Tibial artery (tissue), 4 donors: ENCODE measurements around the gene C11orf24.
A peak's percentile ranks its signal among the peaks of the same experiment; 100 is the strongest.

ENCODE experiments used
- DNase-seq, 2 donors: peaks; one replicate each; pipeline ENCODE4 v3.0.0-alpha.2; 2019
- H3K27ac ChIP-seq, 2 donors: fragments of 200-600 bp; sonication (generic) in 1 of 2; 1 replicate in 1 of 2; 2 replicates in 1 of 2; pipeline ENCODE4 v1.5.1; 2018 to 2019; ENCODE audit warnings: mild to moderate bottlenecking in 1 of 2
- H3K27me3 ChIP-seq, 2 donors: fragments of 200-600 bp; sonication (generic) in 1 of 2; one replicate each; pipeline versions ENCODE4 v1.5.1 to v1.6.0; 2016 to 2019
- H3K36me3 ChIP-seq, 3 donors: fragments of 200-600 bp; sonication (generic) in 2 of 3; one replicate each; pipeline ENCODE4 v1.5.1; 2016 to 2019; ENCODE audit warnings: mild to moderate bottlenecking in 2 of 3
- H3K4me1 ChIP-seq, 4 donors: fragments of 200-600 bp; sonication (generic) in 2 of 4; 1 replicate in 3 of 4; 2 replicates in 1 of 4; pipeline ENCODE4 v1.5.1; 2016 to 2019
- H3K4me3 ChIP-seq, 2 donors: fragments of 200-600 bp; sonication (generic) in 1 of 2; 1 replicate in 1 of 2; 2 replicates in 1 of 2; pipeline ENCODE4 v1.5.1; 2018 to 2019; ENCODE audit warnings: mild to moderate bottlenecking in 2 of 2
- H3K9me3 ChIP-seq, 3 donors: fragments of 200-600 bp; sonication (generic) in 1 of 3; one replicate each; pipeline ENCODE4 v1.5.1; 2016 to 2019
- intact Hi-C: fragments of 100-400 bp; cut with DNase I; formaldehyde crosslinking; loops from one replicate; pipeline ENCODE4 v1.15.0; 2023; ENCODE audit warnings: low total_unique reads
- TF ChIP-seq, protein P1 (sequence below), 2 experiments: fragments of 200-600 bp in 1 of 2; fragments of 450-650 bp in 1 of 2; IDR thresholded peaks; one replicate each; pipeline ENCODE4 v1.5.1; 2017 to 2019; ENCODE audit warnings: antibody characterized with exemption in 2 of 2, mild to moderate bottlenecking in 1 of 2, moderate library complexity in 1 of 2

C11orf24 gene

GRCh38 chr11:68309621-68310185 is 37.9 kb upstream of the C11orf24 start:
- TF ChIP-seq, protein P1, sequence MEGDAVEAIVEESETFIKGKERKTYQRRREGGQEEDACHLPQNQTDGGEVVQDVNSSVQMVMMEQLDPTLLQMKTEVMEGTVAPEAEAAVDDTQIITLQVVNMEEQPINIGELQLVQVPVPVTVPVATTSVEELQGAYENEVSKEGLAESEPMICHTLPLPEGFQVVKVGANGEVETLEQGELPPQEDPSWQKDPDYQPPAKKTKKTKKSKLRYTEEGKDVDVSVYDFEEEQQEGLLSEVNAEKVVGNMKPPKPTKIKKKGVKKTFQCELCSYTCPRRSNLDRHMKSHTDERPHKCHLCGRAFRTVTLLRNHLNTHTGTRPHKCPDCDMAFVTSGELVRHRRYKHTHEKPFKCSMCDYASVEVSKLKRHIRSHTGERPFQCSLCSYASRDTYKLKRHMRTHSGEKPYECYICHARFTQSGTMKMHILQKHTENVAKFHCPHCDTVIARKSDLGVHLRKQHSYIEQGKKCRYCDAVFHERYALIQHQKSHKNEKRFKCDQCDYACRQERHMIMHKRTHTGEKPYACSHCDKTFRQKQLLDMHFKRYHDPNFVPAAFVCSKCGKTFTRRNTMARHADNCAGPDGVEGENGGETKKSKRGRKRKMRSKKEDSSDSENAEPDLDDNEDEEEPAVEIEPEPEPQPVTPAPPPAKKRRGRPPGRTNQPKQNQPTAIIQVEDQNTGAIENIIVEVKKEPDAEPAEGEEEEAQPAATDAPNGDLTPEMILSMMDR (IDR thresholded peaks at IDR 0.05), result no peak
- no peaks in the 10 kb centered on the region for H3K27me3 ChIP-seq
- H3K9me3 ChIP-seq, result no peaks in the 10 kb centered on the region
- no peaks in the 10 kb centered on the region for H3K36me3 ChIP-seq
- no peak for DNase-seq
- H3K27ac ChIP-seq, result peak overlapping the region in 1 of 2 donors; percentile 84
- peaks cover 0 to 17% (median 12%) of the 10 kb centered on the region in 4 donors for H3K4me1 ChIP-seq
- intact Hi-C loops, result loop anchor here (5.0 kb wide), 1 partner anchor 73 kb away; no protein-coding TSS in a partner anchor
- no peak overlapping the region for H3K4me3 ChIP-seq

DNA sequence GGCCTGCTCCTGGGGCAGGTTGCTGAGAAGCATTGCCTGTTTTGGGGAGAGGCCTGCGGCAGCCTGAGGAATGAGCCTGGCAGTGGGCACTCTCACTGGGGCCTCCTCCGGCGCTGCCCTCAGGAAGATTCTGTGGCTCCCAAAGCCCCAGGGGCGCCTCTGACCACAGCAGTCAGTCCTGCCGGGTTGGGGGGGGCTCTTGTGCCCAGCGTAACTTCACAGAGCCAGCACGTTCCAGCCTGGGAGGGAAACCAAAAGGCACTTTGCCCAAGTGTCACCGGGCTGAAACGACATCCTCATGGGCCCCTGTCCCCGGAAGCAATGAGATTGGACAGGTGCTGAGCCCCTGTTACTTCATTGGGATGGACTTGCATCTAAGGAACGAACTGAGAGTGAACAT is 36.3 kb upstream of the C11orf24 start:
- TF ChIP-seq, protein P1 (IDR thresholded peaks at IDR 0.05), result no peak
- H3K4me1 ChIP-seq, result peaks cover 0 to 6% (median 1%) of the 10 kb centered on the region in 4 donors
- DNase-seq, result no peak
- H3K36me3 ChIP-seq, result no peaks in the 10 kb centered on the region
- H3K27me3 ChIP-seq, result no peaks in the 10 kb centered on the region
- no peaks in the 10 kb centered on the region for H3K9me3 ChIP-seq
- H3K4me3 ChIP-seq, result no peak overlapping the region
- H3K27ac ChIP-seq, result peak overlapping the region; percentile 38 to 62
- intact Hi-C loops, result no loop called here

DNA sequence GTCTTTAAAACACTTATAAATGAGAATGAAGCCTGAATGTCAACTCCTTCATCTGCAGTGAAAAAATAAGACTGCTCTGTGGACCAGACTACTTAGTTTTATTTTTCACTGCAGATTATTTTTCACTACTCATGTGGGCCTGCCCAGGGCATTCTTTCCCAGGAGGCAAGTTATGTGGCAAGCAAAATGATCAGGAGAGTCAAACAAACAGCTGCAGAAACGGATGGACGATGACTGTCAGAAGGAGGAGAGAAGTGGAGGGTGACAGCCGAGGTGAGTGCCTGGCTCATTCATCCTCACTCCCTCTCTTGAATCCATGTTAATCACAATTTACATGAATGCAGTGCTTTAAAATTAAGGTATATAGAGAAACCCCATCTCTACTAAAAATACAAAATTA is 34.9 kb upstream of the C11orf24 start:
- intact Hi-C loops, result no loop called here
- no peaks in the 10 kb centered on the region for H3K9me3 ChIP-seq
- TF ChIP-seq, protein P1 (IDR thresholded peaks at IDR 0.05), result no peak
- no peak overlapping the region for H3K27ac ChIP-seq
- no peaks in the 10 kb centered on the region for H3K36me3 ChIP-seq
- H3K27me3 ChIP-seq, result no peaks in the 10 kb centered on the region
- peaks cover 0 to 8% (median 5%) of the 10 kb centered on the region in 4 donors for H3K4me1 ChIP-seq
- no peak overlapping the region for H3K4me3 ChIP-seq
- no peak for DNase-seq

GRCh38 chr11:68303982-68304780 is 32.4 kb upstream of the C11orf24 start:
- Histone ChIP-seq H3K9me3 (no peaks in the 10 kb centered on the region), H3K27ac (no peak overlapping the region), H3K36me3 (no peaks in the 10 kb centered on the region), H3K27me3 (no peaks in the 10 kb centered on the region), H3K4me3 (no peak overlapping the region), H3K4me1 (peaks cover 0 to 8% (median 5%) of the 10 kb centered on the region in 4 donors)
- no peak for DNase-seq
- TF ChIP-seq, protein P1 (IDR thresholded peaks at IDR 0.05), result no peak
- intact Hi-C loops, result no loop called here

DNA sequence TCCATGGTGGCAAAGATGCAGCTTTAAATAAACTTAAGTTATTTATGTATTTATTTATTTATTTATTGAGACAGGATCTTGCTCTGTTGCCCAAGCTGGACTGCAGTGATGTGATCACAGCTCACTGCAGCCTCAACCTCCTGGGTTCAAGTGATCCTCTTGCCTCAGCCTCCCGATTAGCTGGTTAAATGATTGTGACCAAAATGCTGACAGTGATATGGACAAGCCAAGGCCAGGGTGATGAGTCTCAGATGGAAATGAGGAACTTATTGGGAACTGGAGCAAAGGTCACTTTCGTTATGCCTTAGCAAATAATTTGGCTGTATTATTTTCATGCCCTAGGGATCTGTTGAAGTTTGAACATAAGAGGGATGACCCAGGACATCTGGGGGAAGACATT is 31.3 kb upstream of the C11orf24 start:
- H3K27me3 ChIP-seq, result no peaks in the 10 kb centered on the region
- TF ChIP-seq, protein P1 (IDR thresholded peaks at IDR 0.05), result no peak
- no peaks in the 10 kb centered on the region for H3K9me3 ChIP-seq
- DNase-seq, result no peak
- H3K36me3 ChIP-seq, result no peaks in the 10 kb centered on the region
- intact Hi-C loops, result no loop called here
- H3K4me3 ChIP-seq, result no peak overlapping the region
- peaks cover 0 to 11% (median 5%) of the 10 kb centered on the region in 4 donors for H3K4me1 ChIP-seq
- H3K27ac ChIP-seq, result no peak overlapping the region
